Colonic mucosa (tissue), 4 donors: Measurements from ENCODE around the gene PPIL4. TPM values are rescaled to one million over a fixed set of nuclear protein-coding genes. Genes with fewer than 3 reads are reported as not detected.

Experiments used
- DNase-seq: peaks from one replicate; pipeline ENCODE4 v3.0.0-alpha.2; 2020
- H3K27ac ChIP-seq: fragments of 200-600 bp; one replicate; pipeline ENCODE4 v1.8.0; 2021
- H3K27me3 ChIP-seq: fragments of 200-600 bp; one replicate; pipeline ENCODE4 v1.8.0; 2021
- H3K36me3 ChIP-seq: fragments of 200-600 bp; one replicate; pipeline ENCODE4 v1.8.0; 2021
- H3K4me1 ChIP-seq: fragments of 200-600 bp; one replicate; pipeline ENCODE4 v1.8.0; 2021; ENCODE audit warnings: mild to moderate bottlenecking
- H3K4me3 ChIP-seq: fragments of 200-600 bp; one replicate; pipeline ENCODE4 v1.8.0; 2021
- H3K9ac ChIP-seq, 2 donors: one replicate each; pipeline ENCODE4 v1.7.0; 2013; ENCODE audit warnings: control low read depth in 2 of 2, low read depth in 2 of 2, low read length in 2 of 2
- H3K9me3 ChIP-seq: fragments of 200-600 bp; one replicate; pipeline ENCODE4 v1.8.0; 2021
- CTCF ChIP-seq: fragments of 200-600 bp; IDR thresholded peaks from one replicate; pipeline ENCODE4 v1.8.0; 2022; ENCODE audit warnings: antibody characterized with exemption, mild to moderate bottlenecking
- intact Hi-C: fragments of 100-400 bp; cut with DNase I; formaldehyde crosslinking; loops from one replicate; pipeline ENCODE4 v1.14.1; 2022
- total RNA-seq, 2 donors: library from RNA; stranded (reverse); fragmentation: NEBNext Ultra II Directional in 1 of 2; extraction: Animal tissue kit (Norgen Biotek cat#: 25700) in 1 of 2; gene quantifications; one replicate each; pipeline ENCODE4 v1.2.1, GENCODE V29; 2021
- donor health status: healthy.
- donor health status: DM: no; HTN: no; CAD: no.
- donor health status: DM: no; HTN: no; CAD: no.

Gene PPIL4
- total RNA-seq, 2 donors from 2014 or later, result 16.0 to 26.8 TPM

GRCh38 chr6:149483334-149483725, 62.5 kb downstream of the PPIL4 start:
- no peak for TF ChIP-seq CTCF
- intact Hi-C loops, result no loop called here
- Histone ChIP-seq H3K27me3 (no peaks in the 10 kb centered on the region), H3K4me1 (peaks cover 7% of the 10 kb centered on the region), H3K9ac (peak overlapping the region in 1 of 2 donors; percentile 71), H3K27ac (peak overlapping the region; percentile 86), H3K9me3 (no peaks in the 10 kb centered on the region), H3K36me3 (no peaks in the 10 kb centered on the region), H3K4me3 (no peak overlapping the region)
- DNase-seq, result no peak

DNA sequence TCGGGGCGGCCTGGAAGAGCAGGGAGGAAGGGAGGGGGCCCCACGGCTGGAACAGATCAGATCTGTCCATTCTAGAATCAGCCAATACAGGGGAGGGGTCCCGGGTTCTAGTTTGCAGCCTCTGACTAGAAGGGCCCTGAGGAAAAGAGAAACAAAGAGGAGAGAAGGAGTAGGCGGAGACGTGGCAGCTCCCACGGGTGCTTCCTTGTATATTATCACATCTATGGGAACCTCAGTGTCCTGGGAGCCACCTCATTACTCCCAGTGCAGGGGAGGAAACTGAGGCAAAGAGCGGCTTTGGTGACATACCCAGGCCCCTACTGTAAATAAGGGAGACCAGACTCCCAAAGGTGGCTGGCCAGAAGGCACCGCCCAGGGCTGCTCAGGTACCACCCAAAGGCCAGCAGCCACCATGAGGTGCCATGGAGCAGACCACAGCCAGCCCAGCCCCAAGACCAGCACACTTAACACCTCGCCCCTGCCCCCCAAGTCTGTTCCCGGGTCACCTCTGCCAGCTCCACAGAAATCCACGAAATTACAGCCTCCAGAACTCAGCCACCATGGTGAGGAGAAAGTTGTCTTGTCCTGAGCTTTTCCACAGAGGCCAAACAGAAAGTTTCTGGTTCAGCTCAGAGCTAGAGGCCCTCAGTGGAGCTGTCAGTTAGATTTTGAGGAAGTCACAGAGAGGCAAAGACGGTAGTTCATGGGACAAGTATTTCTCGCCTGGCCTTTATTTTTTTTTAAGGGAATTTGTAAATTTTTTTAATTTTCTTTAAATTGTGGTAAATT, 63.1 kb downstream of the PPIL4 start:
- DNase-seq, result no peak
- Histone ChIP-seq H3K4me1 (peaks cover 7% of the 10 kb centered on the region), H3K27ac (peak overlapping the region; percentile 86), H3K9me3 (no peaks in the 10 kb centered on the region), H3K27me3 (no peaks in the 10 kb centered on the region), H3K36me3 (no peaks in the 10 kb centered on the region), H3K4me3 (no peak overlapping the region), H3K9ac (peak overlapping the region; percentile 6 to 58)
- no peak for TF ChIP-seq CTCF
- intact Hi-C loops, result no loop called here

DNA sequence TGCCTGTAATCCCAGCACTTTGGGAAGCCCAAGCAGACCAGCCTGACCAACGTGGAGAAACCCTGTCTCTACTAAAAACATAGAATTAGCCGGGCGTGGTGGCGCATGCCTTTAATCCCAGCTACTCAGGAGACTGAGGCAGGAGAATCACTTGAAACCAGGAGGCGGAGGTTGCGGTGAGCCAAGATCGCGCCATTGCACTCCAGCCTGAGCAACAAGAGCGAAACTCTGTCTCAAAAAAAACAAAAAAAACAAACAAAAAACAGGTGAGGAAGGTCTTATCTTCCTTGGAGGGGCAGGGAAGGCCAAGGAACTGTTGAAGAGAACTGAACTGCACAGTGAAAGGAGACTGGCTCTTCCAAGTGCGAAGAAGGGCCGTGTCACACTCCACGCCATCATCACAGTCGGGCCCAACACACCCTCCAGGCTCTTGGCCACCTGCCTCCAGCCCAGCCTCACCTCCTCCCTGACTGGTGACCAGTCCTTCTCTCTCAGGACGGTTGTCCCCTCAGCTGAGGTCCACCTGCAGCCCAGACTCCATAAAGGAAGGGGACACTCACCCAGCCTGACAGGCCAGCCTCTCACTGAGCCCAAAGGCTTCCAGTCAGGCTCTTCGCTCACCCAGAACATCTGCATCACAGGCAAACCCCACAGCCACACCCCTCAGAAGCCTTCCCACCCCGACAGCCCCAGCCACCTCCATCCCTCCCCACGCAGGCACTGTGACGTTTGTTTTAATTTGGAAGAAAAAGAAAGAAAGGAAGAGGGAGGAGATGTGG, 65.2 kb downstream of the PPIL4 start:
- TF ChIP-seq CTCF, result no peak
- Histone ChIP-seq H3K27ac (no peak overlapping the region), H3K4me1 (peaks cover 7% of the 10 kb centered on the region), H3K9me3 (no peaks in the 10 kb centered on the region), H3K36me3 (no peaks in the 10 kb centered on the region), H3K9ac (peak overlapping the region in 1 of 2 donors; percentile 20), H3K27me3 (no peaks in the 10 kb centered on the region), H3K4me3 (no peak overlapping the region)
- intact Hi-C loops, result no loop called here
- DNase-seq, result no peak

DNA sequence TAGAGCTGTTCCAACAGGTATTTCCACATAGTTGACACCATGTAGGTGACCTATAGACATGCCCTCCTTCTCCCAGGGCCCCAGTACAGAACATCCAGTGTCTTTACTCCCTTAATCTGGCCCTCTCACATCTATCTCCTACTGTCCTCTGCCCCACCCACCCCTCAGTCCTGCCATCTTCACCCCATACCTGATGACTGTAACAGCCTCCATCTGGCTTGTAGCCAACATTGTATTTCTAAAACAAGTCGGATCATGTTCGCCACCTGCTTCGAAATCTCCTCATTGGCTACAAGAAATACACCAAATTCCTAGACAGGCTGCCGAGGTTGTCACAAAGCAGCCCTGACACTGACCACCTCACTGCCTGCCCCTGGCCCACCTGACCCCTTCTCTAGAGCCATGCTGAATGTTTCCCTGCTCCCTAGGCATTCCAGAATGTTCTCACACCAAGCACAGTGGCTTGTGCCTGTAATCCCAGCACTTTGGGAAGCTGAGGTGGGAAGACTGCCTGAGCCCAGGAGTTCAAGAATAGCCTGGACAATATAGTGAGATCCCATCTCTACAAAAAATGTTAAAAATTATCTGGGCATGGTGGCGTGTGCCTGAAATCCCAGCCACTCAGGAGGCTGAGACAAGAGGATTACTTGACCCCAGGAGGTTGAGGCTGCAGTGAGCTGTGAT, 67.1 kb downstream of the PPIL4 start:
- Histone ChIP-seq H3K27ac (no peak overlapping the region), H3K9ac (no peak overlapping the region), H3K27me3 (no peaks in the 10 kb centered on the region), H3K4me1 (peaks cover 12% of the 10 kb centered on the region), H3K4me3 (no peak overlapping the region), H3K36me3 (no peaks in the 10 kb centered on the region), H3K9me3 (no peaks in the 10 kb centered on the region)
- intact Hi-C loops, result no loop called here
- no peak for TF ChIP-seq CTCF
- no peak for DNase-seq

GRCh38 chr6:149477544-149477943, 68.3 kb downstream of the PPIL4 start:
- DNase-seq, result no peak
- Histone ChIP-seq H3K4me3 (no peak overlapping the region), H3K36me3 (no peaks in the 10 kb centered on the region), H3K27me3 (no peaks in the 10 kb centered on the region), H3K27ac (no peak overlapping the region), H3K9ac (no peak overlapping the region), H3K4me1 (peaks cover 17% of the 10 kb centered on the region), H3K9me3 (no peaks in the 10 kb centered on the region)
- intact Hi-C loops, result no loop called here
- TF ChIP-seq CTCF, result no peak
